K562 (cell line): Measurements from ENCODE around the gene MEGF11.

Experiments
- ERF ChIP-seq: fragments of 450-650 bp; formaldehyde crosslinking; IDR thresholded peaks from 2 replicates; pipeline ENCODE4 v1.4.0; 2020; ENCODE audit warnings: mild to moderate bottlenecking, mixed read lengths
- RAD21 ChIP-seq, 2 experiments: fragments of 250-450 bp in 1 of 2; fragments of 450-650 bp in 1 of 2; sonication (Bioruptor Pico) in 1 of 2; formaldehyde crosslinking in 1 of 2; IDR thresholded peaks in 1 of 2; conservative IDR thresholded peaks in 1 of 2; 2 replicates each; pipeline versions ENCODE4 v1.4.0 to v1.8.0; 2020 to 2022; ENCODE audit warnings: mild to moderate bottlenecking in 2 of 2, moderate library complexity in 1 of 2
- YY1 ChIP-seq, 3 experiments: IDR thresholded peaks; 2 replicates each; pipeline ENCODE4 v1.6.1; 2011; ENCODE audit warnings: low read length in 2 of 3, mild to moderate bottlenecking in 2 of 3, moderate library complexity in 2 of 3, borderline replicate concordance in 1 of 3, control low read depth in 1 of 3, low read depth in 1 of 3; ENCODE audit not compliant: insufficient read depth in 3 of 3, insufficient replicate concordance in 2 of 3, control insufficient read depth in 1 of 3, insufficient read length in 1 of 3; ENCODE audit errors: extremely low read depth in 1 of 3
- ZNF696 ChIP-seq: fragments of 250-450 bp; sonication (Bioruptor Pico); conservative IDR thresholded peaks from 2 replicates; pipeline ENCODE4 v1.4.0; 2020; ENCODE audit warnings: mild to moderate bottlenecking, moderate library complexity
- TF ChIP-seq, protein P1 (sequence below): fragments of 250-450 bp; sonication (Bioruptor Pico); IDR thresholded peaks from 2 replicates; pipeline ENCODE4 v1.8.0; 2022; ENCODE audit warnings: inconsistent platforms

DNA sequence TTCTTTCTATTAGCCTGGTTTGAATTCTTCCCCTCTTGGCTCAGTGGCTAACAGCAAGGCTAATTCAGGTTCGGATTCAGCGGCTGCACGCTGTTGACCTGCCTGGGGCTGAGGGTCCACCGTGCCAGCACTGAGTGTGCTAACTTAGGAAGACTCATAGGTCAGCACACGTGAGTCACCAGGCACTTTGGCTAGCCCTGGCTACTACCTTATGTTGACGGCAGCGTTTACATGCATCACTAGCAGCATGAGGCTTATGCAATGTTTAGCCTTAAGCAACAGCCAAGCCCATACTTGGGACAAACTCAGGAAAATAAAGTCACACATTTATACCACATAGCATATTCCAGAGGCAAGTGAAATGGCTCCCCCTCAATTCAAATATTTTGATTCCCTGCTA, 246.6 kb downstream of the MEGF11 start:
- TF ChIP-seq YY1 (IDR thresholded peaks at IDR 0.05; ENCODE audit: borderline replicate concordance in 1 of 3, control insufficient read depth in 1 of 3, extremely low read depth in 1 of 3, insufficient read depth in 3 of 3, insufficient read length in 1 of 3, insufficient replicate concordance in 2 of 3, low read depth in 1 of 3, low read length in 2 of 3) (no peak), ZNF696 (CRISPR knock-in tag) (no peak), ERF (CRISPR knock-in tag) (no peak), RAD21 (CRISPR knock-in tag; conservative IDR thresholded peaks at IDR 0.05 in 1 of 2, IDR thresholded peaks at IDR 0.05 in 1 of 2) (no peak)
- TF ChIP-seq, protein P1, sequence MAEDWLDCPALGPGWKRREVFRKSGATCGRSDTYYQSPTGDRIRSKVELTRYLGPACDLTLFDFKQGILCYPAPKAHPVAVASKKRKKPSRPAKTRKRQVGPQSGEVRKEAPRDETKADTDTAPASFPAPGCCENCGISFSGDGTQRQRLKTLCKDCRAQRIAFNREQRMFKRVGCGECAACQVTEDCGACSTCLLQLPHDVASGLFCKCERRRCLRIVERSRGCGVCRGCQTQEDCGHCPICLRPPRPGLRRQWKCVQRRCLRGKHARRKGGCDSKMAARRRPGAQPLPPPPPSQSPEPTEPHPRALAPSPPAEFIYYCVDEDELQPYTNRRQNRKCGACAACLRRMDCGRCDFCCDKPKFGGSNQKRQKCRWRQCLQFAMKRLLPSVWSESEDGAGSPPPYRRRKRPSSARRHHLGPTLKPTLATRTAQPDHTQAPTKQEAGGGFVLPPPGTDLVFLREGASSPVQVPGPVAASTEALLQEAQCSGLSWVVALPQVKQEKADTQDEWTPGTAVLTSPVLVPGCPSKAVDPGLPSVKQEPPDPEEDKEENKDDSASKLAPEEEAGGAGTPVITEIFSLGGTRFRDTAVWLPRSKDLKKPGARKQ (CRISPR knock-in tag) = no peak
